ENCODE results near the gene EPB41L4A. TPM values are rescaled to one million over a fixed set of nuclear protein-coding genes. Genes with fewer than 3 reads are reported as not detected.

The EPB41L4A gene
- total and polyA plus RNA-seq, 12 donors: 4.2 to 26.3 (median 9.5) TPM

GRCh38 chr5:112163435-112163834 is 255.6 kb downstream of the EPB41L4A start:
- Histone ChIP-seq H3K36me3 (replicated peaks in 1 of 2) (peaks cover 0 to 44% of the 10 kb centered on the region in 2 donors), H3K4me1 (replicated peaks in 1 of 2) (peaks cover 10 to 21% of the 10 kb centered on the region in 2 donors), H3K4me3 (no peak overlapping the region), H3K9me3 (replicated peaks in 1 of 3) (no peaks in the 10 kb centered on the region), H3K27me3 (no peaks in the 10 kb centered on the region), H3K27ac (no peak overlapping the region)
- intact Hi-C loops (cut with DNase I): no loop called here
- no peak for DNase-seq
- TF ChIP-seq CTCF (IDR thresholded peaks at IDR 0.05): no peak
- TF ChIP-seq POLR2A (IDR thresholded peaks at IDR 0.05): no peak
- 89 to 98% (median 92%) methylated on average over 1 of the region's 1 CpG for WGBS, 4 donors

GRCh38 chr5:112161392-112161748 is 257.7 kb downstream of the EPB41L4A start:
- no peak for TF ChIP-seq POLR2A (IDR thresholded peaks at IDR 0.05)
- no peak for TF ChIP-seq CTCF (IDR thresholded peaks at IDR 0.05)
- H3K4me1 ChIP-seq (replicated peaks in 1 of 2): peaks cover 10 to 21% of the 10 kb centered on the region in 2 donors
- intact Hi-C loops (cut with DNase I): no loop called here
- no peaks in the 10 kb centered on the region for H3K27me3 ChIP-seq
- peak overlapping the region; percentile 67 to 96 (median 81) for H3K4me3 ChIP-seq
- H3K36me3 ChIP-seq (replicated peaks in 1 of 2): peaks cover 0 to 34% of the 10 kb centered on the region in 2 donors
- no peak for DNase-seq
- 0 to 1% (median 0%) methylated on average over 8 of the region's 8 CpGs for WGBS, 4 donors
- H3K9me3 ChIP-seq (replicated peaks in 1 of 3): no peaks in the 10 kb centered on the region
- H3K27ac ChIP-seq: peak overlapping the region in 3 of 5 donors; percentile 75 to 89 (median 75)

- no peaks in the 10 kb centered on the region for H3K27me3 ChIP-seq
- H3K4me1 ChIP-seq (replicated peaks in 1 of 2): peaks cover 10 to 21% of the 10 kb centered on the region in 2 donors
- TF ChIP-seq CTCF (IDR thresholded peaks at IDR 0.05) (peak; percentile 94 to 99 (median 99)), POLR2A (IDR thresholded peaks at IDR 0.05) (peak; percentile 81 to 93)
- peak overlapping the region; percentile 67 to 96 (median 81) for H3K4me3 ChIP-seq
- peak; percentile 90 to 97 (median 94) for DNase-seq
- peak overlapping the region in 4 of 5 donors; percentile 63 to 89 (median 75) for H3K27ac ChIP-seq
- peaks cover 0 to 29% of the 10 kb centered on the region in 2 donors for H3K36me3 ChIP-seq (replicated peaks in 1 of 2)
- intact Hi-C loops (cut with DNase I): no loop called here
- 0 to 2% (median 0%) methylated on average over 28 to 55 of the region's 55 CpGs for WGBS, 4 donors
- no peaks in the 10 kb centered on the region for H3K9me3 ChIP-seq (replicated peaks in 1 of 3)
Observed at GRCh38 chr5:112160652-112161391, 258.3 kb downstream of the EPB41L4A start.

- TF ChIP-seq POLR2A (IDR thresholded peaks at IDR 0.05) (no peak), CTCF (IDR thresholded peaks at IDR 0.05) (no peak)
- peaks cover 0 to 25% of the 10 kb centered on the region in 2 donors for H3K36me3 ChIP-seq (replicated peaks in 1 of 2)
- H3K4me1 ChIP-seq (replicated peaks in 1 of 2): peaks cover 10 to 21% of the 10 kb centered on the region in 2 donors
- no peak overlapping the region for H3K27ac ChIP-seq
- H3K4me3 ChIP-seq: no peak overlapping the region
- H3K27me3 ChIP-seq: no peaks in the 10 kb centered on the region
- intact Hi-C loops (cut with DNase I): loop anchor here in 1 of 2 donors (10.0 kb wide), 1 partner anchor 625 kb away; no protein-coding TSS in a partner anchor
- DNase-seq: peak in 4 of 7 donors; percentile 13 to 62 (median 24)
- 60 to 70% (median 67%) methylated on average over 5 of the region's 5 CpGs for WGBS, 4 donors
- H3K9me3 ChIP-seq (replicated peaks in 1 of 3): no peaks in the 10 kb centered on the region
Observed at GRCh38 chr5:112159435-112159834, 259.6 kb downstream of the EPB41L4A start.

Measured in adrenal gland (tissue), 12 donors.